Adipocyte (in vitro differentiated cells): ENCODE results near the gene EGFL8.

Experiments used
- DNase-seq: peaks from one replicate; pipeline ENCODE4 v3.0.0-alpha.2; 2015; ENCODE audit warnings: low read depth
- H3K27me3 ChIP-seq: replicated peaks from 2 replicates; pipeline ENCODE4 v1.7.0; 2013; ENCODE audit warnings: mild to moderate bottlenecking, low read length, moderate library complexity; ENCODE audit not compliant: control insufficient read depth, insufficient read depth
- H3K36me3 ChIP-seq: 2 replicates; pipeline ENCODE4 v1.7.0; 2013; ENCODE audit warnings: low read length, mild to moderate bottlenecking, moderate library complexity; ENCODE audit not compliant: control insufficient read depth, insufficient read depth, severe bottlenecking
- H3K4me1 ChIP-seq: 2 replicates; pipeline ENCODE4 v1.7.0; 2013; ENCODE audit warnings: mild to moderate bottlenecking, low read length, moderate library complexity; ENCODE audit not compliant: control insufficient read depth, insufficient read depth
- H3K4me3 ChIP-seq: 2 replicates; pipeline ENCODE4 v1.7.0; 2013; ENCODE audit warnings: mild to moderate bottlenecking, low read length, moderate library complexity
- H3K9ac ChIP-seq: 2 replicates; pipeline ENCODE4 v1.7.0; 2013; ENCODE audit warnings: mild to moderate bottlenecking, low read length, moderate library complexity
- H3K9me3 ChIP-seq: 2 replicates; pipeline ENCODE4 v1.7.0; 2013; ENCODE audit warnings: mild to moderate bottlenecking, low read length, moderate library complexity; ENCODE audit not compliant: control insufficient read depth

EGFL8 gene

GRCh38 chr6:32154514-32155161, 9.8 kb upstream of the EGFL8 start:
- Histone ChIP-seq H3K9ac (peak overlapping the region; percentile 88), H3K9me3 (no peaks in the 10 kb centered on the region)
- peak; percentile 82 for DNase-seq

GRCh38 chr6:32156891-32157290, 7.5 kb upstream of the EGFL8 start:
- Histone ChIP-seq H3K9me3 (no peaks in the 10 kb centered on the region), H3K9ac (no peak overlapping the region), H3K36me3 (peaks cover 21% of the 10 kb centered on the region), H3K27me3 (no peaks in the 10 kb centered on the region), H3K4me3 (no peak overlapping the region), H3K4me1 (peaks cover 28% of the 10 kb centered on the region)
- no peak for DNase-seq

More at GRCh38 chr6:32154514-32155161, 9.8 kb upstream of the EGFL8 start:
- H3K36me3 ChIP-seq: peaks cover 21% of the 10 kb centered on the region
- H3K27me3 ChIP-seq: peaks cover 6% of the 10 kb centered on the region
- H3K4me1 ChIP-seq: peaks cover 28% of the 10 kb centered on the region
- peak overlapping the region; percentile 90 for H3K4me3 ChIP-seq

- Histone ChIP-seq H3K4me1 (peaks cover 17% of the 10 kb centered on the region), H3K9me3 (no peaks in the 10 kb centered on the region), H3K27me3 (no peaks in the 10 kb centered on the region), H3K36me3 (peaks cover 21% of the 10 kb centered on the region), H3K4me3 (no peak overlapping the region), H3K9ac (no peak overlapping the region)
- DNase-seq: no peak
Observed at GRCh38 chr6:32158052-32158451, 6.3 kb upstream of the EGFL8 start.

- H3K4me3 ChIP-seq: no peak overlapping the region
- no peak for DNase-seq
- H3K9me3 ChIP-seq: no peaks in the 10 kb centered on the region
- H3K9ac ChIP-seq: no peak overlapping the region
- peaks cover 26% of the 10 kb centered on the region for H3K36me3 ChIP-seq
- H3K4me1 ChIP-seq: peaks cover 3% of the 10 kb centered on the region
- no peaks in the 10 kb centered on the region for H3K27me3 ChIP-seq
Observed at GRCh38 chr6:32163559-32164258, 686 bp upstream of the EGFL8 start.

GRCh38 chr6:32166411-32167061, 2.1 kb downstream of the EGFL8 start:
- no peaks in the 10 kb centered on the region for H3K9me3 ChIP-seq
- no peaks in the 10 kb centered on the region for H3K27me3 ChIP-seq
- H3K4me3 ChIP-seq: no peak overlapping the region
- no peak for DNase-seq
- peaks cover 7% of the 10 kb centered on the region for H3K4me1 ChIP-seq
- peaks cover 36% of the 10 kb centered on the region for H3K36me3 ChIP-seq
- H3K9ac ChIP-seq: no peak overlapping the region

- Histone ChIP-seq H3K9ac (no peak overlapping the region), H3K9me3 (no peaks in the 10 kb centered on the region), H3K27me3 (no peaks in the 10 kb centered on the region), H3K4me3 (no peak overlapping the region), H3K36me3 (peaks cover 36% of the 10 kb centered on the region), H3K4me1 (peaks cover 7% of the 10 kb centered on the region)
- DNase-seq: no peak
Observed at GRCh38 chr6:32167154-32167760, 2.9 kb downstream of the EGFL8 start.

- H3K9ac ChIP-seq: no peak overlapping the region
- DNase-seq: no peak
- no peaks in the 10 kb centered on the region for H3K9me3 ChIP-seq
- H3K36me3 ChIP-seq: peaks cover 36% of the 10 kb centered on the region
- H3K4me3 ChIP-seq: no peak overlapping the region
- H3K27me3 ChIP-seq: no peaks in the 10 kb centered on the region
- peaks cover 7% of the 10 kb centered on the region for H3K4me1 ChIP-seq
Observed at GRCh38 chr6:32167761-32168262, 3.4 kb downstream of the EGFL8 start.

GRCh38 chr6:32168350-32168749, 4.0 kb downstream of the EGFL8 start:
- H3K4me1 ChIP-seq: peaks cover 7% of the 10 kb centered on the region
- no peak overlapping the region for H3K9ac ChIP-seq
- DNase-seq: no peak
- no peaks in the 10 kb centered on the region for H3K27me3 ChIP-seq
- no peaks in the 10 kb centered on the region for H3K9me3 ChIP-seq
- H3K4me3 ChIP-seq: no peak overlapping the region
- H3K36me3 ChIP-seq: peaks cover 36% of the 10 kb centered on the region

GRCh38 chr6:32168807-32169591, 4.6 kb downstream of the EGFL8 start:
- H3K4me3 ChIP-seq: no peak overlapping the region
- H3K36me3 ChIP-seq: peaks cover 36% of the 10 kb centered on the region
- no peak for DNase-seq
- H3K9me3 ChIP-seq: no peaks in the 10 kb centered on the region
- H3K9ac ChIP-seq: no peak overlapping the region
- peaks cover 7% of the 10 kb centered on the region for H3K4me1 ChIP-seq
- no peaks in the 10 kb centered on the region for H3K27me3 ChIP-seq

GRCh38 chr6:32170294-32170693, 5.9 kb downstream of the EGFL8 start:
- Histone ChIP-seq H3K9ac (no peak overlapping the region), H3K4me1 (peaks cover 15% of the 10 kb centered on the region), H3K27me3 (no peaks in the 10 kb centered on the region), H3K9me3 (no peaks in the 10 kb centered on the region), H3K36me3 (peaks cover 36% of the 10 kb centered on the region), H3K4me3 (no peak overlapping the region)
- no peak for DNase-seq
